Right lobe of liver (tissue), 4 donors: Measurements from ENCODE around the gene PRDM16.

Experiments
- POLR2A ChIP-seq: fragments of 450-650 bp; IDR thresholded peaks from one replicate; pipeline ENCODE4 v1.6.1; 2017; ENCODE audit warnings: antibody characterized with exemption, mild to moderate bottlenecking
- TF ChIP-seq, protein P1 (sequence below), 4 donors: fragments of 200-600 bp in 3 of 4; fragments of 450-650 bp in 1 of 4; IDR thresholded peaks; one replicate each; pipeline versions ENCODE4 v1.5.1 to v1.8.0; 2016 to 2022; ENCODE audit warnings: antibody characterized with exemption in 4 of 4, mild to moderate bottlenecking in 2 of 4
- donor health status: DM: no; HTN: no; CAD: no.
- donor health status: DM: no; HTN: no; CAD: no.
- donor health status: DM: no; HTN: yes; CAD: no.

DNA sequence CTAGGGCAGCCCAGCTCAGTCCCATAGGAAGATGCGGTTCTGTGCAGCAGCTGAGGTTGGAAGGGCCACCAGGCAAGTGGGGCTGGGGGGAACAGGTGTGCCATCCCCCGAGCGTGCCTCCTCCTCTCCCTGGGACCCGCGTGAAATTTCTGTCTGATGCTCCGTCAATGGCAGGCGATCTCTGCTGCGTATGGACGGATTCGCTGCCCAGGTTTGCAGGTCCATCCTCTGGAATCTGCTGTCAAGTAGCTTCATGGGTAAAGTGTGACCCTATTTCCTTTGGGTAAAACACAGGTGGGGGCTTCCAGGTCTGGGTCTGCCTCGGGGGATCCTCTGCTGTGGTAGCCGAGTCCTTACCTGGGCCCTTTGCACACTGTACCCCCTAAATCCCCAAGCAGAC is 270.9 kb downstream of the PRDM16 start:
- TF ChIP-seq, protein P1, sequence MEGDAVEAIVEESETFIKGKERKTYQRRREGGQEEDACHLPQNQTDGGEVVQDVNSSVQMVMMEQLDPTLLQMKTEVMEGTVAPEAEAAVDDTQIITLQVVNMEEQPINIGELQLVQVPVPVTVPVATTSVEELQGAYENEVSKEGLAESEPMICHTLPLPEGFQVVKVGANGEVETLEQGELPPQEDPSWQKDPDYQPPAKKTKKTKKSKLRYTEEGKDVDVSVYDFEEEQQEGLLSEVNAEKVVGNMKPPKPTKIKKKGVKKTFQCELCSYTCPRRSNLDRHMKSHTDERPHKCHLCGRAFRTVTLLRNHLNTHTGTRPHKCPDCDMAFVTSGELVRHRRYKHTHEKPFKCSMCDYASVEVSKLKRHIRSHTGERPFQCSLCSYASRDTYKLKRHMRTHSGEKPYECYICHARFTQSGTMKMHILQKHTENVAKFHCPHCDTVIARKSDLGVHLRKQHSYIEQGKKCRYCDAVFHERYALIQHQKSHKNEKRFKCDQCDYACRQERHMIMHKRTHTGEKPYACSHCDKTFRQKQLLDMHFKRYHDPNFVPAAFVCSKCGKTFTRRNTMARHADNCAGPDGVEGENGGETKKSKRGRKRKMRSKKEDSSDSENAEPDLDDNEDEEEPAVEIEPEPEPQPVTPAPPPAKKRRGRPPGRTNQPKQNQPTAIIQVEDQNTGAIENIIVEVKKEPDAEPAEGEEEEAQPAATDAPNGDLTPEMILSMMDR (IDR thresholded peaks at IDR 0.05), result no peak
- TF ChIP-seq POLR2A, result no peak
